ENCODE measurements around the gene MACF1. TPM values are rescaled to one million over a fixed set of nuclear protein-coding genes. Genes with fewer than 3 reads are reported as not detected.

Gene MACF1
- total and polyA plus RNA-seq, 2 of the 13 experiments (the other 11 are each of a cell fraction or from before 2014, with no cell fraction given): 36.7 to 65.4 TPM

GRCh38 chr1:39187275-39188046, 17.0 kb upstream of the MACF1 start:
- Histone ChIP-seq H3K9me3 (ENCODE audit: low read length) (no peaks in the 10 kb centered on the region), H3K36me3 (replicated peaks in 1 of 2; ENCODE audit: control insufficient read depth in 1 of 2, insufficient read depth in 2 of 2, low read length in 2 of 2) (no peaks in the 10 kb centered on the region; a peak in 1 of 5 replicates), H3K4me1 (ENCODE audit: insufficient read depth, low read length) (peaks cover 45% of the 10 kb centered on the region), H3K4me3 (replicated peaks in 1 of 3; ENCODE audit: insufficient read depth in 1 of 3, low read depth in 2 of 3, low read length in 3 of 3) (no peak overlapping the region), H3K9ac (ENCODE audit: insufficient read depth, low read depth, low read length) (no peak overlapping the region), H2AFZ (ENCODE audit: low read length) (no peak overlapping the region), H3K27me3 (ENCODE audit: control insufficient read depth in 1 of 2, insufficient read depth in 2 of 2, low read length in 2 of 2) (no peaks in the 10 kb centered on the region), H4K20me1 (ENCODE audit: insufficient read depth, low read length) (peaks cover 23% of the 10 kb centered on the region), H3K27ac (ENCODE audit: extremely low read length, insufficient read depth, low read length) (no peak overlapping the region), H3K79me2 (ENCODE audit: insufficient read depth, low read length) (peaks cover 17% of the 10 kb centered on the region), H3K4me2 (ENCODE audit: low read depth, low read length) (no peak overlapping the region)
- ATAC-seq (no peak), DNase-seq (ENCODE audit: low spot score) (no peak), FAIRE-seq (no peak)
- TF ChIP-seq HNRNPK (IDR thresholded peaks at IDR 0.05; ENCODE audit: low read depth, low read length, poor library complexity, severe bottlenecking) (peak; percentile 77), ZNF547 (CRISPR knock-in tag; IDR thresholded peaks at IDR 0.05) (no peak)
- in situ Hi-C loops (cut with HindIII; ENCODE audit: extremely low pct_ligation_motif_present, low pct_unique_long_range_greater_than_20kb): no loop called here
- CTCF ChIA-PET (ENCODE audit: low intra/inter-chr PET ratio, low total read pairs): no interaction called here
- intact Hi-C loops (cut with micrococcal nuclease; ENCODE audit: unreplicated experiment): no loop called here
- POLR2A ChIA-PET: no interaction called here
- 96% methylated on average over 3 of the region's 3 CpGs for WGBS (ENCODE audit: low lambda C conversion rate)
- BruUV-seq (replicated peaks): no TSS peak

GRCh38 chr1:39189592-39190041, 14.9 kb upstream of the MACF1 start:
- Histone ChIP-seq H3K4me3 (replicated peaks in 1 of 3; ENCODE audit: insufficient read depth in 1 of 3, low read depth in 2 of 3, low read length in 3 of 3) (no peak overlapping the region), H3K4me1 (ENCODE audit: insufficient read depth, low read length) (peaks cover 33% of the 10 kb centered on the region), H3K36me3 (replicated peaks in 1 of 2; ENCODE audit: control insufficient read depth in 1 of 2, insufficient read depth in 2 of 2, low read length in 2 of 2) (no peaks in the 10 kb centered on the region; a peak in 1 of 5 replicates), H3K79me2 (ENCODE audit: insufficient read depth, low read length) (peaks cover 10% of the 10 kb centered on the region), H2AFZ (ENCODE audit: low read length) (no peak overlapping the region), H3K27ac (ENCODE audit: extremely low read length, insufficient read depth, low read length) (no peak overlapping the region), H3K27me3 (ENCODE audit: control insufficient read depth in 1 of 2, insufficient read depth in 2 of 2, low read length in 2 of 2) (no peaks in the 10 kb centered on the region), H3K9me3 (ENCODE audit: low read length) (no peaks in the 10 kb centered on the region), H3K4me2 (ENCODE audit: low read depth, low read length) (no peak overlapping the region), H4K20me1 (ENCODE audit: insufficient read depth, low read length) (peaks cover 16% of the 10 kb centered on the region), H3K9ac (ENCODE audit: insufficient read depth, low read depth, low read length) (no peak overlapping the region)
- CTCF ChIA-PET (ENCODE audit: low intra/inter-chr PET ratio, low total read pairs): no interaction called here
- DNase-seq (ENCODE audit: low spot score) (peak; percentile 31), FAIRE-seq (no peak), ATAC-seq (no peak)
- in situ Hi-C loops (cut with HindIII; ENCODE audit: extremely low pct_ligation_motif_present, low pct_unique_long_range_greater_than_20kb) (loop anchor here (5.0 kb wide), 1 partner anchor 87 kb away; no protein-coding TSS in a partner anchor), intact Hi-C loops (cut with micrococcal nuclease; ENCODE audit: unreplicated experiment) (no loop called here)
- BruUV-seq (replicated peaks): no TSS peak
- POLR2A ChIA-PET: interaction anchor here (1.0 to 1.3 kb wide), 2 partner anchors 30 to 31 kb away, joined by 3 to 4 read pairs; no protein-coding TSS in a partner anchor
- 76% methylated on average over 1 of the region's 1 CpG for WGBS (ENCODE audit: low lambda C conversion rate)
- TF ChIP-seq RNF219 (CRISPR knock-in tag; IDR thresholded peaks at IDR 0.05) (no peak), EEA1 (CRISPR knock-in tag; IDR thresholded peaks at IDR 0.05; ENCODE audit: borderline replicate concordance) (no peak), ARID5B (CRISPR knock-in tag; IDR thresholded peaks at IDR 0.05) (no peak), ZSCAN9 (CRISPR knock-in tag; IDR thresholded peaks at IDR 0.05; ENCODE audit: borderline replicate concordance) (no peak), YEATS4 (CRISPR knock-in tag; IDR thresholded peaks at IDR 0.05; ENCODE audit: borderline replicate concordance) (no peak), ZNF143 (CRISPR knock-in tag; IDR thresholded peaks at IDR 0.05) (no peak), ZBTB7A (CRISPR knock-in tag; IDR thresholded peaks at IDR 0.05) (no peak), SRSF4 (IDR thresholded peaks at IDR 0.05; ENCODE audit: low read depth, low read length, poor library complexity, severe bottlenecking) (no peak), ZNF772 (CRISPR knock-in tag; IDR thresholded peaks at IDR 0.05) (no peak), ZFP1 (CRISPR knock-in tag; IDR thresholded peaks at IDR 0.05) (no peak)

All from HepG2 (cell line).